ENCODE measurements around the gene SGCA. TPM values are rescaled to one million over a fixed set of nuclear protein-coding genes. Genes with fewer than 3 reads are reported as not detected.

Gene SGCA
- total RNA-seq, 2 donors from 2014 or later, result 0.51 to 2.6 TPM

DNA sequence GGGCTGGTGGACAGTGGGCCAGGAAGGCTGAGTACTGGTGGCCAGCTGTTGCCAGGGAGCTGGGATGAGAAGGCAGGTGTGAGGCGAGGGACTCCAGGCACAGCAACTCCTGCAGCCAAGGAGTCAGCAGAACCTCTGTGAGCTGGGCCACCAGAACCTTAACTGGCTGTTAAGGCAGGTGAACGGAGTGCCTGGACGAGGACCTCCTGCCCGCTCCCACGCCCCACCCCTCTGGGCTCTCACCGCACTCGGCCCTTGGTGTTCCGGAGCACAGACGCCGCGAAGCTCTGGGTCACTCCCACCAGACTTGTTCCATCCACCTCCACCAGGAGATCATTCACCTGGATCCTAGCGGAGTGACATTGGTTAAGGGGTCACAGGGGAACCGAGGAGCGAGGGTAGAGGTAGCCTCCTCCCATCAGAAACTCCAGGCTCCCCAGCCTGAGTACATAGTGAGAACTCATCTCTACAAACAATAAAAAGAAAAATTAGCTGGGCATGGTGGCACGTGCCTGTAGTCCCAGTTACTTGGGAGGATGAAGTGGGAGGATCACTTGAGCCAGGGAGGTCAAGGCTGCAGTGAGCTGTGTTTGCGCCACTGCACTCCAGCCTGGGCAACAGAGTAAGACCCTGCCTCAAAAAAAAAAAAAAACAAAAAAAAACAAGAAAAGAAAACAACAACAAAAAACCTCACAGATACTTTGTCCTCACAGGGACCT, 24.6 kb upstream of the SGCA start:
- DNase-seq, result no peak
- Histone ChIP-seq H3K4me3 (ENCODE audit: low read length) (no peak overlapping the region), H3K27ac (ENCODE audit: low read depth, low read length) (no peak overlapping the region), H3K9ac (ENCODE audit: extremely low read depth, low read length, poor library complexity, severe bottlenecking) (no peak overlapping the region), H3K4me1 (ENCODE audit: control insufficient read depth, insufficient read depth, low read length) (peaks cover 3% of the 10 kb centered on the region), H3K36me3 (ENCODE audit: control insufficient read depth, insufficient read depth, low read length) (peaks cover 70% of the 10 kb centered on the region), H3K27me3 (ENCODE audit: control insufficient read depth, insufficient read depth, low read length, poor library complexity, severe bottlenecking) (no peaks in the 10 kb centered on the region), H3K9me3 (ENCODE audit: control insufficient read depth, low read length) (no peaks in the 10 kb centered on the region)
- Mint-ChIP-seq H3K4me3 (no peak overlapping the region), H3K27ac (no peak overlapping the region), H3K4me1 (peaks cover 1% of the 10 kb centered on the region), H3K27me3 (ENCODE audit: insufficient read depth) (no peaks in the 10 kb centered on the region), H3K9me3 (no peaks in the 10 kb centered on the region), H3K36me3 (ENCODE audit: low read depth) (peaks cover 83% of the 10 kb centered on the region)
- TF ChIP-seq, protein P1, sequence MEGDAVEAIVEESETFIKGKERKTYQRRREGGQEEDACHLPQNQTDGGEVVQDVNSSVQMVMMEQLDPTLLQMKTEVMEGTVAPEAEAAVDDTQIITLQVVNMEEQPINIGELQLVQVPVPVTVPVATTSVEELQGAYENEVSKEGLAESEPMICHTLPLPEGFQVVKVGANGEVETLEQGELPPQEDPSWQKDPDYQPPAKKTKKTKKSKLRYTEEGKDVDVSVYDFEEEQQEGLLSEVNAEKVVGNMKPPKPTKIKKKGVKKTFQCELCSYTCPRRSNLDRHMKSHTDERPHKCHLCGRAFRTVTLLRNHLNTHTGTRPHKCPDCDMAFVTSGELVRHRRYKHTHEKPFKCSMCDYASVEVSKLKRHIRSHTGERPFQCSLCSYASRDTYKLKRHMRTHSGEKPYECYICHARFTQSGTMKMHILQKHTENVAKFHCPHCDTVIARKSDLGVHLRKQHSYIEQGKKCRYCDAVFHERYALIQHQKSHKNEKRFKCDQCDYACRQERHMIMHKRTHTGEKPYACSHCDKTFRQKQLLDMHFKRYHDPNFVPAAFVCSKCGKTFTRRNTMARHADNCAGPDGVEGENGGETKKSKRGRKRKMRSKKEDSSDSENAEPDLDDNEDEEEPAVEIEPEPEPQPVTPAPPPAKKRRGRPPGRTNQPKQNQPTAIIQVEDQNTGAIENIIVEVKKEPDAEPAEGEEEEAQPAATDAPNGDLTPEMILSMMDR (conservative IDR thresholded peaks at IDR 0.05), result no peak
- WGBS, 2 experiments (ENCODE audit: insufficient coverage in 1 of 2, insufficient read length in 1 of 2), result 97 to 100% methylated on average over 2 to 16 of the region's 16 CpGs

DNA sequence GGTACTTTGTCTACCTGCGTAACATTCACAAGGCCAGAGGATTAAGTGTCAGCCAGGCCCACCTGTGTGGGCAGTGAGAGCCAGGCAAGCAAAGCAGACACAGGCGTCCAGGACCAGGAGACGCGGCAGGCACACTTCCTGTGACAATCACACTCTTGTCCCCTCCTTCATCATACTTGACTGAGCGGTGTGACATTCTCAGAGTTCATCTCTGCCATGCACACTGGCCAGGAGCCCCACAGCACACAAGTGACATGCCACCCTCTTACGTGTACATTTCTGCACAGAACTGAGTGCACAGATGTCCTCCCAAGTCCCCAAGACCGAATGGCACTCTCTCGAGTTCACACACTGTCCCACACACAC, 24.1 kb upstream of the SGCA start:
- H3K27me3 ChIP-seq (ENCODE audit: control insufficient read depth, insufficient read depth, low read length, poor library complexity, severe bottlenecking), result no peaks in the 10 kb centered on the region
- WGBS, 2 experiments (ENCODE audit: insufficient coverage in 1 of 2, insufficient read length in 1 of 2), result 92 to 96% methylated on average over 7 to 8 of the region's 8 CpGs
- TF ChIP-seq, protein P1 (conservative IDR thresholded peaks at IDR 0.05), result no peak
- peaks cover 3% of the 10 kb centered on the region for H3K4me1 ChIP-seq (ENCODE audit: control insufficient read depth, insufficient read depth, low read length)
- H3K36me3 Mint-ChIP-seq (ENCODE audit: low read depth), result peaks cover 78% of the 10 kb centered on the region
- no peaks in the 10 kb centered on the region for H3K9me3 Mint-ChIP-seq
- H3K27ac Mint-ChIP-seq, result no peak overlapping the region
- DNase-seq, result no peak
- peaks cover 68% of the 10 kb centered on the region for H3K36me3 ChIP-seq (ENCODE audit: control insufficient read depth, insufficient read depth, low read length)
- peaks cover 1% of the 10 kb centered on the region for H3K4me1 Mint-ChIP-seq
- no peak overlapping the region for H3K27ac ChIP-seq (ENCODE audit: low read depth, low read length)
- no peak overlapping the region for H3K9ac ChIP-seq (ENCODE audit: extremely low read depth, low read length, poor library complexity, severe bottlenecking)
- no peaks in the 10 kb centered on the region for H3K27me3 Mint-ChIP-seq (ENCODE audit: insufficient read depth)
- H3K4me3 Mint-ChIP-seq, result no peak overlapping the region
- H3K4me3 ChIP-seq (ENCODE audit: low read length), result no peak overlapping the region
- no peaks in the 10 kb centered on the region for H3K9me3 ChIP-seq (ENCODE audit: control insufficient read depth, low read length)

DNA sequence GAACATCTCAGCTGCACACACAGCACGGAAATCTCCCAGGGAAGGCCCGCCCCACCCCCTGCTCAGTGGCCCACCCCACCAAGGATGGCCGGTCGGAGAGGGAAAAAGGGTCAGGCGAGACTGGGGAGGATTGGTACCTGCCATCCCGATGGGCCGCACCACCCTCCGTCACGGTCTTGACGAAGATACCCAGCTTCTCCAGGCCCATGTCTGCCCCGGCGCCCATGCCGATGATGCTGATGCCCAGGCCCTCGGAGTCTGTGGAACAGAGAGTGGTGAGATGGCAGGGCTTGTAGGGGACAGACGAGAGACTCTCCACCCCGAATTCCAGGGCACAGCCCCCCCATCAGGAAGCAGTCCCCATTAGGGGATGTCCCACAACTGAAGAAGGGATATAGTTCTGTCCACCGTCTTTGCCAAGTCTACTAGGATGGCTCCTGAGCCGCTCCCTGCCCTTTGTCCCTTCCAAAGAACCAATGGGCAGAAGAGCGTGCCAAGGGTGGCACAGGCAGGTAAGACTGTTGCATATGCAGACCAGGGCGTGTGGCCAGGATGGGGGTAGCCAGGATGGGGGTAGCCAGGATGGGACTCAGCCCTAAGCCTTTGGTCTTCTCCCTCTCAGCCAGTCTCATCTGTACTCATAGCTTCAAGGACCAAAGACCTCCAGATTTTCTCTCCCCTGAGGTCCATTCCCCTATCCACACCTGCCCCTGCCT, 22.2 kb upstream of the SGCA start:
- no peak overlapping the region for H3K27ac Mint-ChIP-seq

More for the DNA sequence above, 22.2 kb upstream of the SGCA start:
- peaks cover 17% of the 10 kb centered on the region for H3K4me1 Mint-ChIP-seq
- H3K4me1 ChIP-seq (ENCODE audit: control insufficient read depth, insufficient read depth, low read length), result peaks cover 9% of the 10 kb centered on the region
- no peak overlapping the region for H3K9ac ChIP-seq (ENCODE audit: extremely low read depth, low read length, poor library complexity, severe bottlenecking)
- H3K9me3 ChIP-seq (ENCODE audit: control insufficient read depth, low read length), result no peaks in the 10 kb centered on the region
- DNase-seq, result no peak
- H3K27me3 Mint-ChIP-seq (ENCODE audit: insufficient read depth), result peaks cover 2% of the 10 kb centered on the region
- 95 to 100% methylated on average over 13 to 20 of the region's 20 CpGs for WGBS, 2 experiments (ENCODE audit: insufficient coverage in 1 of 2, insufficient read length in 1 of 2)
- peaks cover 51% of the 10 kb centered on the region for H3K36me3 ChIP-seq (ENCODE audit: control insufficient read depth, insufficient read depth, low read length)
- no peak overlapping the region for H3K4me3 Mint-ChIP-seq
- TF ChIP-seq, protein P1 (conservative IDR thresholded peaks at IDR 0.05), result no peak
- H3K4me3 ChIP-seq (ENCODE audit: low read length), result no peak overlapping the region
- peaks cover 61% of the 10 kb centered on the region for H3K36me3 Mint-ChIP-seq (ENCODE audit: low read depth)
- H3K27ac ChIP-seq (ENCODE audit: low read depth, low read length), result no peak overlapping the region
- no peaks in the 10 kb centered on the region for H3K9me3 Mint-ChIP-seq
- no peaks in the 10 kb centered on the region for H3K27me3 ChIP-seq (ENCODE audit: control insufficient read depth, insufficient read depth, low read length, poor library complexity, severe bottlenecking)

Measured in endodermal cell (in vitro differentiated cells).